Tibial artery (tissue), 4 donors: ENCODE results near the gene LRIG2.

Experiments used
- DNase-seq, 2 donors: peaks; one replicate each; pipeline ENCODE4 v3.0.0-alpha.2; 2019
- H3K27ac ChIP-seq, 2 donors: fragments of 200-600 bp; sonication (generic) in 1 of 2; 1 replicate in 1 of 2; 2 replicates in 1 of 2; pipeline ENCODE4 v1.5.1; 2018 to 2019; ENCODE audit warnings: mild to moderate bottlenecking in 1 of 2
- H3K27me3 ChIP-seq, 2 donors: fragments of 200-600 bp; sonication (generic) in 1 of 2; one replicate each; pipeline versions ENCODE4 v1.5.1 to v1.6.0; 2016 to 2019
- H3K36me3 ChIP-seq, 3 donors: fragments of 200-600 bp; sonication (generic) in 2 of 3; one replicate each; pipeline ENCODE4 v1.5.1; 2016 to 2019; ENCODE audit warnings: mild to moderate bottlenecking in 2 of 3
- H3K4me1 ChIP-seq, 4 donors: fragments of 200-600 bp; sonication (generic) in 2 of 4; 1 replicate in 3 of 4; 2 replicates in 1 of 4; pipeline ENCODE4 v1.5.1; 2016 to 2019
- H3K4me3 ChIP-seq, 2 donors: fragments of 200-600 bp; sonication (generic) in 1 of 2; 1 replicate in 1 of 2; 2 replicates in 1 of 2; pipeline ENCODE4 v1.5.1; 2018 to 2019; ENCODE audit warnings: mild to moderate bottlenecking in 2 of 2
- H3K9me3 ChIP-seq, 3 donors: fragments of 200-600 bp; sonication (generic) in 1 of 3; one replicate each; pipeline ENCODE4 v1.5.1; 2016 to 2019
- CTCF ChIP-seq, 2 experiments: fragments of 200-600 bp in 1 of 2; fragments of 450-650 bp in 1 of 2; IDR thresholded peaks; one replicate each; pipeline ENCODE4 v1.5.1; 2017 to 2019; ENCODE audit warnings: antibody characterized with exemption in 2 of 2, mild to moderate bottlenecking in 1 of 2, moderate library complexity in 1 of 2
- intact Hi-C: fragments of 100-400 bp; cut with DNase I; formaldehyde crosslinking; loops from one replicate; pipeline ENCODE4 v1.15.0; 2023; ENCODE audit warnings: low total_unique reads

The LRIG2 gene

DNA sequence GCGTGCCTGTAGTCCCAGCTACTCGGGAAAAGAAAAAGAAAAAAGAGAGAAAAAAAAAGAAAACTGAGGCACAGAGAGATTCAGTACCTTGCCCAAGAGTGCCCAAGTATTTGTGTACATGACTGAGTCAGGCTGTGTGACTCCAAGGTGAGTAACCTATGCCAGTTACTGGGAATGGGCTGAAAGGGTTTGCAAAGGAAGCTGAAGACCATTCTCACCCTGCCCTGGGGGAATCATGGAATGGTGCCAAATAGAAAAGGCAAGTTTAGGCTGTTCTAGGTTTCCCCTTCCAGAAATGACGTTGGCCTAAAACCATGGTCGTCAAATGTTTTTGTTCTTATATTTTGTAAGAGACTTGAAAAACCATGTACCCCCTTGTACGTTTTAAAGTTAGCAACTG lies 37.9 kb upstream of the LRIG2 start:
- no peaks in the 10 kb centered on the region for H3K36me3 ChIP-seq
- no peak overlapping the region for H3K4me3 ChIP-seq
- intact Hi-C loops = loop anchor here (10.0 kb wide), 1 partner anchor 90 kb away; no protein-coding TSS in a partner anchor
- no peak for TF ChIP-seq CTCF (IDR thresholded peaks at IDR 0.05)
- no peak overlapping the region for H3K27ac ChIP-seq
- no peaks in the 10 kb centered on the region for H3K4me1 ChIP-seq
- no peaks in the 10 kb centered on the region for H3K9me3 ChIP-seq
- no peaks in the 10 kb centered on the region for H3K27me3 ChIP-seq
- no peak for DNase-seq

- Histone ChIP-seq H3K4me1 (no peaks in the 10 kb centered on the region), H3K36me3 (no peaks in the 10 kb centered on the region), H3K27ac (no peak overlapping the region), H3K27me3 (no peaks in the 10 kb centered on the region), H3K9me3 (no peaks in the 10 kb centered on the region), H3K4me3 (no peak overlapping the region)
- no peak for DNase-seq
- intact Hi-C loops = loop anchor here (10.0 kb wide), 1 partner anchor 92 kb away; no protein-coding TSS in a partner anchor
- no peak for TF ChIP-seq CTCF (IDR thresholded peaks at IDR 0.05)
Observed at GRCh38 chr1:113036639-113037321, 36.2 kb upstream of the LRIG2 start.

- intact Hi-C loops = loop anchor here (5.0 kb wide), 1 partner anchor 1078 kb away; no protein-coding TSS in a partner anchor
- H3K9me3 ChIP-seq = no peaks in the 10 kb centered on the region
- H3K4me3 ChIP-seq = no peak overlapping the region
- no peak overlapping the region for H3K27ac ChIP-seq
- no peak for TF ChIP-seq CTCF (IDR thresholded peaks at IDR 0.05)
- peaks cover 0 to 8% (median 0%) of the 10 kb centered on the region in 4 donors for H3K4me1 ChIP-seq
- H3K36me3 ChIP-seq = no peaks in the 10 kb centered on the region
- no peaks in the 10 kb centered on the region for H3K27me3 ChIP-seq
- no peak for DNase-seq
Observed at GRCh38 chr1:113040041-113040440, 33.0 kb upstream of the LRIG2 start.

- intact Hi-C loops = loop anchor here (5.0 kb wide), 1 partner anchor 1079 kb away; no protein-coding TSS in a partner anchor
- no peak for DNase-seq
- no peaks in the 10 kb centered on the region for H3K9me3 ChIP-seq
- no peaks in the 10 kb centered on the region for H3K36me3 ChIP-seq
- no peaks in the 10 kb centered on the region for H3K27me3 ChIP-seq
- TF ChIP-seq CTCF (IDR thresholded peaks at IDR 0.05) = no peak
- H3K4me1 ChIP-seq = peaks cover 0 to 8% (median 0%) of the 10 kb centered on the region in 4 donors
- no peak overlapping the region for H3K27ac ChIP-seq
- H3K4me3 ChIP-seq = no peak overlapping the region
Observed at GRCh38 chr1:113040718-113041412, 32.1 kb upstream of the LRIG2 start.

DNA sequence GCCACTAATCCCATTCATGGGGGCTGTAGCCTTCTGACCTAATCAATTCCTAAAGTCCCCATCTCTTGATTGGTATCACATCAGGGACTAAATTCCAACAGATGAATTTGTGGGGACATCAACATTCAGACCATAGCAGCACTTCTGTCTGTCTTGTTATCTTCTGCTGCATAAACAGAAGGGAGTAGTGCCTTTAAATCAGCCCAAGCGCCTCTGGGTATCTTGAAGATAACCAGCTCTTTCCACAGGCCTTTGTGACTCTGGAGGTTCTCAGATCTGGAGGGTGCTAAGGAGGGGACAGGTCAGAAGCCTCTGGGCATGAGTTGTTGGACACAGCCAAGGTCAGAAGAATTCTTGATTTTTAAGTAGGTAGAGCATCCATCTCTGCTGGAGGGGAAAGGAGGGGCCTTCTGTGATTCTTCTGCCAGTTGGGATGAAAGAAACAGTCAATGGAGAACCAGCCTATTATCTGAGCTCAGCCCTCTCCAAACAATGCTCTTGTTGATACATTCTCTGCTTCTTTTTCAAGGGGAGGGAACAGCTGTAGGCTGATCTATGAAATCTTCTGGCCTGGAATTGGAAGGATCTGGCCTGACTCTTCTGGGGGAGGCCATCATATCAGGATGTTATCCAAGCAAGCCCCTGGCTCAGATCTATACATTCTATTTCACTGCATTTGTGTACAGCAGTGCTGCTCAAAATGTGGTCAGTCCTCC lies 31.3 kb upstream of the LRIG2 start:
- DNase-seq = no peak
- intact Hi-C loops = loop anchor here (2.0 to 5.0 kb wide), 2 partner anchors 161 to 1079 kb away; no protein-coding TSS in a partner anchor
- H3K4me1 ChIP-seq = peaks cover 0 to 8% (median 0%) of the 10 kb centered on the region in 4 donors
- no peaks in the 10 kb centered on the region for H3K36me3 ChIP-seq
- no peak overlapping the region for H3K27ac ChIP-seq
- H3K27me3 ChIP-seq = no peaks in the 10 kb centered on the region
- no peak for TF ChIP-seq CTCF (IDR thresholded peaks at IDR 0.05)
- no peak overlapping the region for H3K4me3 ChIP-seq
- no peaks in the 10 kb centered on the region for H3K9me3 ChIP-seq
